GM19025 (cell line): ENCODE data around the gene RASL11B.
"Not testable (repeated sequence)": the region's sequence is repeated elsewhere in the genome, so short reads cannot be mapped to it uniquely, and the experiment has no call there.

ENCODE experiments used
- ATAC-seq: cut with Tn5 transposase; IDR thresholded peaks from one replicate; pipeline ENCODE4 v1.9.1; 2021; ENCODE audit warnings: mild to moderate bottlenecking, low read depth, moderate library complexity; ENCODE audit not compliant: unreplicated experiment

The RASL11B gene, protein sequence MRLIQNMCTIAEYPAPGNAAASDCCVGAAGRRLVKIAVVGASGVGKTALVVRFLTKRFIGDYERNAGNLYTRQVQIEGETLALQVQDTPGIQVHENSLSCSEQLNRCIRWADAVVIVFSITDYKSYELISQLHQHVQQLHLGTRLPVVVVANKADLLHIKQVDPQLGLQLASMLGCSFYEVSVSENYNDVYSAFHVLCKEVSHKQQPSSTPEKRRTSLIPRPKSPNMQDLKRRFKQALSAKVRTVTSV

DNA sequence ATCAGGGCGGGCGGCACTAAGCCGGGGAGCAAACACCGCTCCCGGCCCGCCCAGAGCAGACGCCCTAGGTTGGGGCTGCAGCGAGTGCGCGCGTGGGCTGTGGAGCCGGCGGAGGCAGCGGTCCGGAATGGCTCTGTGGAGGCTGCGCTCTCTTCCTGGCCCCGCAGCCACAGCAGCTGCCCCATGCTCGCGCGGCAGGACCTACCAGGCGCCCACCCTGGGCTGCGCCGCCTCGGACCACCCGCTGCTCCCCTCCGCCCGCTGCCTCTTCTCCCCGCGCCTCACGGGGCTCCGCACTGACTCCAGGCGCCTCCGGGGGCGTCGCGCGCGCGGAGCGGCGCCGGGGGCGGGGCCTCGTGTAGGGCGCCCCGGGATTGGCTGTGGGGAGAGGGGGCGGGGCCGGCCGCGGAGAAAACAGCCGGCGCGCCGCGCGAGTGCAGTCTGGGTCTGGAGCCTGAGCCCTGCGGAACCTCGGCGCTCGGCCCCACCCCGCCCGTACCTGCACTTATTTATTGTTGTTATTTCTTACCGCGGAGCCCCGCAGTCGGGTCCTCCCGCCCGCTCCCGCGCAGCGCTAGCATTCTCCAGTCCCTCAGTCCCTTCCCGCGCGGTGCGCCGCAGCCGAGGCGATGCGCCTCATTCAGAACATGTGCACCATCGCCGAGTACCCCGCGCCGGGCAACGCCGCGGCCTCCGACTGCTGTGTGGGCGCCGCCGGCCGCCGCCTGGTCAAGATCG lies at the start of gene RASL11B:
TSS of gene RASL11B (plus strand) at position 439 of the 738 bp plus-strand sequence. CDS start at position 630, 191 bp downstream.
- ATAC-seq = peak; percentile 99

DNA sequence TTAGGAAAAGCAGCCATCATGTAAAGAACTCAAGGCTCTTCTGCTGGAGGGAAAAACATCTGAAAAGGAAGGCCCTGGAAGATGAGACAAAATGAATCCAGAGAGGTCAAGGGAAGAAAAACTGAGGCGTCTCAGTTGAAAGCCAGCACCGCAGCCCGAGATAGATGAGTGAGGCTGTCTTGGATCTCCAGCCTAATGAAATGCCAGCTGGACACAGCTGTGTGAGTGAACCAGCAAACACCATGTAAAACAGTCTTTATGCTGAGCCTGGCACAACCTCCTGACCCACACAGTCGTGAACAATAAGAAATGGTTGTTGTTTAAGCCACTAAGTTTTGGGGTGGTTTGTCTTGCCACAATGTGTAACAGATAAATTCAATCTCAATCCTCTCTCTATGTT lies 48.6 kb upstream of the RASL11B start:
- ATAC-seq = no peak

DNA sequence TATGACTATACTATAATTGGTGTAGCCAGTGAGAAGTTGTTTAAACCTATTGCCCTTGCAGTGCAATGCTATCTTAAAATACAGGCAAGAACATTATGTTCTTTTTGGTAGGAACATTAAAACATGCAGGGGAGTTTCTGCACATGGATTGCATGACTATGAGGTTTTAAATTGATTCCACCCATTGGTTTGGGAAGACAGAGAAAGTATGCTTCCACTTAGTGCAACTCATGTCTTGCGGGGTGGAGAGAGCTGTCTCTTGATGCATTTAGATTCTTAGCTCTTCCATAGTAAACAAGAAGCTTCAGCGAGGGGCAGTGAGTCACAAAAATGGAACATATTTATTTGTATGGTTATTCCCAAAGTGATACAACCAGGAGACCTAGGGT lies 39.5 kb upstream of the RASL11B start:
- ATAC-seq = no peak

DNA sequence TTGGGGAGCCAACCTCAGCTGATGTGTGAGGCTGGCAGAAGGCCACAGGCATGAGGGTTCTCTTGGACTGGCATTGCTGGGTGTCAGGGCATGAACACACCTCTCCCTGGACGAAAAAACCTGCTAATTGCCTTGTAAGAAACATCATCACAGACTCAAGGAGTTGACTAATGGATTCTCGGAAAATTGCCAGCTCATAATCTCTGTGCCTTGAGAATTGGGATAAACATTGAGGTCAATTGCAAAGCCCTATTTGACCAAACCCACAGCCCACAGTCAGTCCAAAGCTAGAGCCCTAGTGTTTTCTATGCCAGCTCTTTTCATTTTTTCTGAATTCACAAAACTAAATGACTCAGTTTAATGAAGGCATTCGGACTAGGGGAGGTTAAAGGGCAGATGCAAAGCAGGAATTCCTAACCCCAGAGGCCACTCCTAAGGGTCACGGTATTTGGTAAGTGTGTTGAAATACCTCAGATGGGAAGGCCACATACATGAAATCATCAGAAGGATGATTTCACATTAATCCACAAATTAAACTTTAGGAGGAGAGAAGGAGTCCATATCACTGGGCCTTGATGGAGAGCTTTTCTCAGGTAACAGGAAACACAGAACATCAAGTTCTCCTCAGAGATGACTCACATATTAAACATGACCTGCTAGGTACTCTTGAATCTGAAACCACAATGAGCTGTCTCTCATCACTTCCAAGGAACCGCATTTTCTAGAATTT lies 39.0 kb upstream of the RASL11B start:
- ATAC-seq = no peak

DNA sequence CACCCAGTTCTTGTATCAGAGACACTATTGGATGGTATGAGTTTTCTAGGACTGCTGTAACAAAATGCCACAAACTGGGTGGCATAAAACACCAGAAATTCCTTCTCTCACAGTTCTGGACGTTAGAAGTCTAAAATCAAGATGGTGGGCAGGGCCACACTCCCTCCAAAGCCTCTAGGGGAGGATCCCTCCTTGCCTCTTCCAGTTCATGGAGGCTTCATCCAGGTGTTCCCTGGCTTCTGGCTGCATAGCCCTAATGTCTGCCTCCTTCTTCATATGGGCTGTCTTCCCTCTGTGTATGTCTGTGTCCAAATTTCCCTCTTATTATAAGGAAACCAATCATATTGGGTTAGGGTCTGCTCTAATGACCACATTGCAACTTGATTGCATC lies 38.4 kb upstream of the RASL11B start:
- ATAC-seq = no peak

DNA sequence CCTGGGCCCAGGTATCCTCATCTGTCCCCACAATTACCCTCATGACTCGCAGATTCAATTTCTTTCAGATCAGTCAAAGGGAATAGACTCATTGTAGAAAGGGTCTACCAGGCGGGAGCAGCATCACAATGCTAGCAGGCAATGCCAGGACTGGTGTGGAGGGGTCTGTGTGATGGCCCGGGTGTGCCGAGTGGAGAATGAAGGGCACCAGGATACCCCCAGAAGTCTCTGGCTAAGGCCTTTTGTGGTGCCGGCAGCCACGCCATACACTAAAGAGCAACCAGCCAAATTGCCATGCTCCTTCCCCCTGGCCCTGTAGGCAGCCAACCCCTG lies 37.9 kb upstream of the RASL11B start:
- no peak for ATAC-seq

DNA sequence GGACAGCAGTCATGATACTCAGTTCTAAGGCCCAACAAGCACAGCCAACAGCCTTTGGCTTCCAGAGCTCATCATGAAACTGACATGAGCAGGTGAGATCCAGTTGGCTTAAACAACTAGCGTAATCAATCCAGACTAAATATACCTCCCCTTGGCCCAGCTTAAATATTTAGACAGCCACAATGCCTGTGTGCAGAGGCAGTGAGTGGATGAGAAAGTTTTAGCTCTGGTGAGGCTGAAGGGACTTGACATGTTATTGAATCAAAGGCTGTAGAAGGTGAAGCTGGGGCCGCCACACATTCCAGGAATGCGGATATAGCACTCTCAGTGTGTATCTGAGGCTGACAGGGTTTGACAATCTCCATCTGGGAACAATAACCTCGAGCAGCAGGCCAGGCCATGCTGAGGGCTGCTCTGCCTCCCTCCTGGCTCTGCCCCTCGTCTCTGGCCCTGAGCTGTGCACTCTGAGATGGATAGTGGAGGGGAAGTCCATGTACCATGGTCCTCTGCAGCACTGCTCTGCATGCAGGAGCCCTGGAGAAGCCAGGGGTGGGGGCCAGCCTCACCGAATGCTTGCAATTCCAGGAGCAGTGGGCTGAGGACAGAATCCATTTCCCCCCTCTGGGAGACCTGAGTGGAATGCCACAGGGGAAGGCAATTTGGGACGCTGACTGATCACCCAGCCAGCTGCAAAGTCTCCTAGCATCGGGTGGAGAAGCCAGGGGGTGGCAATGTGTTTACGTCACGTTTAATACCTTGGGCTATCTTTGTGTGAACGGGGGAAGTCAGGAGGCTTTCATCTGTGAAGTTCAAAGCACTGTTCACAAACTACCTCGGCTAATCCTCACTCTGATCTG lies 37.3 kb upstream of the RASL11B start:
- no peak for ATAC-seq

DNA sequence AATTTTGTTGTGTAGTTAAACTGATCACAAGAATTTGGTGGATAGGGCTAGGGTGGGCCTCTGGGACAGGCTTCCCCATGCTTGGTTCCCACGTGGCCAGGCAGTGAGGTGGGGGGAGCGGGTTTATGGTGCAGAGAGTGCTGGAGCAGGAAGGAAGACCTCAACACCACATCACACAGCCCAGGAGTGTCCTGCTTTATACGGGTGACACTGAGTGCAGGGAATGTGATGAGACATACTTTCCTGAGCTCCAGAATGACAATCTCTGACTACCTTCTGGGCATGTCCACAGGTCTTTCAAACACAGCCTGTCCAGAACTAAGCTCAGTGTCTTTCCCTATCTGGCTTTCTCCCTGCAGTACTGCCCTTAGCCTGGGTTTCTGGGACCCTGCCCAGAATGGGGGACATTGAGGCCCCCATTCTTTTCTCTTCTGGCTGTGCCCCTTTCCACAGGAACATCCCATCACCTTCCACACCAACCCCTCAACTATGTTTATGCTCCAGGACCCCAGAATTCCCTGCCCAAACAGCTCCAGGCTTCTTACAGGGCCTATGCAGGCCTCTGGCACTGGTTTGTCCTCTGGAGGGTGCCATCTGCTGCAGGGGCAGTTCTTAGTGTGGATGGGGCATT lies 36.5 kb upstream of the RASL11B start:
- ATAC-seq = no peak

DNA sequence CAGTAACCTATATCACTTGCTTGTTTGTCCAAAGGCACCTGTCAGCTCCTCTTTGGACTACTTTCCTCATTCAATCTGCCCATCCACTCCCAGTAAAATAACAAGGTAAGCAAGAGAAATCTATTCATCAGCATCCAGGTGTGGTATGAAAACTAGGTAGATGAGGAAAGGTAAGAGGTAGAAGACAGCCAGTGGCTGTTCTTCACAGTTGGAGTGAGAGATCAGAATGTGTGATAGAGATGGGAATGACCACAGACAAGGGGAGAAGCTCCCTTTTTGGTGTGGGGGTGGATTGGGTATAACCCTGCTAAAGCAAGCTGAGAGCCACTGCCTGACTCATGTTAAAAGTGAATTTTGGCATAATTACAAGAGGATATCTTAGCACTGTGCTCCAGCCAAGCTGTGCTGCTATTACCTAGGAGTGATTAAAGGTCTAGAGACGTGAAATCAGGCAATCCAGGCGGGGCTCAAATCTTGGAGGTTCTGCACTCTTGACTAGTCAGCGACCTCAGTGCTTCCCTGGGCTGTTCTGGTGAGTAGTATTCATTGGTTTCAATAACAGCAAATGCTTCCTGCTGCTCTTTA lies 28.1 kb upstream of the RASL11B start:
- ATAC-seq = no peak

DNA sequence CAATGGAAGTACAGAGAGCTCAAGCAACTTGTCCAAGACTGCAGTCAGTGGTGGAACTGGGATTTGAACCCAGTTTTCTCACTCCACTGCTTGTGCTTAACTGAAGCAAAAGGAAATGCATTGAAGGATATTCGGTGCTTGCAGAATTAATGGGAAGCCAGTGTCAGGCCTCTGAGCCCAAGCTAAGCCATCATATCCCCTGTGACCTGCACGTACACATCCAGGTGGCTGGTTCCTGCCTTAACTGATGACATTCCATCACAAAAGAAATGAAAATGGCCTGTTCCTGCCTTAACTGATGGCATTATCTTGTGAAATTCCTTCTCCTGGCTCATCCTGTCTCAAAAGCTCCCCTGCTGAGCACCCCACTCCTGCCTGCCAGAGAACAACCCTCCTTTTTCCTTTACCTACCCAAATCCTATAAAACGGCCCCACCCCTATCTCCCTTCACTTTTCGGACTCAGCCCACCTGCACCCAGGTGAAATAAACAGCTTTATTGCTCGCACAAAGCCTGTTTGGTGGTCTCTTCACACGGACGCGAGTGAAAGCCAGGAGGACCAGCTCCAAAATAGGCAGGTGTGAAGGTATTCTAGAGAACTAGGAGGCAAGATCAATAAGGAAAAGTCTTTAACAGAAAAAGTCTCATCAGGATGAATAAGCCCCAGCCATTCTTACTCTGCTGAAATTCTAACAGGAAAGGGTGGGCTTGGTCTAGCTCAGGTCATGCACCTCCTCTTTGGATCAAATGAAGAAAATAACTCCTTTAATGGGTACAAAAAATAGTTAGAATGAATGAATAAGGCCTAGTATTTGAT lies 27.3 kb upstream of the RASL11B start:
- not testable (repeated sequence) for ATAC-seq

DNA sequence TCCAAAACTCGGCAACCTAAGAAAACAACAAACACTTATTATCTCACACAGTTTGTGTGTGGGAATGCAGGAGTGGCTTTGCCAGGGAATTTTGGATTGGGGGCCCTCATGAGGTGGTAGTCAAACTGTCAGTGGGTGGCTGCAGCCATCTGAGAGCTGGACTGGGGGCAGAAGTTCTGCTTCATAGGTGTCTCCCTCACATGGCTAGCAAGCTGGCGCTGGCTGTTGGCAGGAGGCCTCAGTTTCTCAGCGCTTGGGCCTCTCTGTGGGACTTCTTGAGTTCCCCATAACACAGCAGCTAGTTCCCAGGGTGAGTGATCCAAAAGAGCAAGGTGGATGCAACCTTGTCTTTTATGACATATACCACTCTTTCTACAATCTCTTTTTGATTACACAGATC lies 26.0 kb upstream of the RASL11B start:
- ATAC-seq = no peak

DNA sequence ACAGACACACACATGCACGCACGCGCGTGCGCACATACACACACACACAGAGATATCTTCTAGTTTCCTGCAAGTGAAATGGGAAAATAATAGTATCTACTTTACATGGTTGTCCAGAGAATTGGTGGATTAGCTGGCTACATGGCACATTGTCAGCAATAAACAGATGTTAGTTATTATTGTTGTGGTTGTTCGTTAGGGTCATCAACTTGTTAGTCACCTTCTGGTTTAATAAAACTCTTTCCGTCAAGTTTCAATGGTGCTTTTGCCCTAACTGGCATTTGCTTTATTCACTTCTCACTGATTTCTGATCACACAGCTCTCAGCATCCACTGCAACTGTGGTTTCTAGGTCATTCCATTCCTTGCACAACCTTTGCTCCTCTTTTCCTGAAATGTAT lies 25.4 kb upstream of the RASL11B start:
- no peak for ATAC-seq

DNA sequence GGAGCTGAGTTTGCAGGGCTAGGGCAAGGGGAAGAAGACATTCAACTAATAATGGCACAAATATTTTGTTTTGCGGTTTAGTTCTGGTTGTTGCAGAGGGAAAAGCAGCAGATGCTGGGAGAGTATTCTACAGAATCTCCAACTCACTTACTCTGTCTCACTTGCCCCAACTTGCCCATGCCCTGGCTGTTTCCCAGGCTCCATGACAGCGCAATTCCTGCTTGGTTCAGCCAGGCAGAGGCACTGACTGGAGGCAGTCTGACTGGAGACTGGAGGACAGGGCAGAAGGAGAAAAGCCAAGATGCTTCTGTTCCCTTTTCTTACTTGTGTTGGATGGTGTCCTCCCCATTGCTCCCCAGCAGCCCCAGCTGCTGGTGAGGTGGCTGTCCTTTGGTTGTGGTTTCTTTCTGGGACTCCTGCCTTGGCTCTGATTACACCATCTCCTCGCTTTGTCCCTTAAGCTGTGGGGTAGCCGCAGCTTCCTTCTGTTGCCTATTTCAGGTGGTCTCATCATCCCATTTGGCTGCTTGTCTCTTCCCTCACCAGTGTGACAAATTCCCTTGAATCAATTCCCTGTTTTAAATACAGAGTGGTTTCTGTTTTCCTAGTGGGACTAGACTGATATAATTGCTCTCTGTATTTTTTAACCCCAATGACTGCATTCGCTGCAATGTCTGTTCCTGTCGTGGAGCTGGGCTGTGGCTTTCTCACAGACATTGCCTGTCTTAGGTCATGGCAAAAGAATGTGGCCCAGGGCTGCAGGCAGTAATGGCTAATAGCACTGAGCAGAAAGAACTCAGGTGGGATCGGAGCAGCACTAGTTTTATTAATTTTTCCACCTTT lies 24.2 kb upstream of the RASL11B start:
- no peak for ATAC-seq

DNA sequence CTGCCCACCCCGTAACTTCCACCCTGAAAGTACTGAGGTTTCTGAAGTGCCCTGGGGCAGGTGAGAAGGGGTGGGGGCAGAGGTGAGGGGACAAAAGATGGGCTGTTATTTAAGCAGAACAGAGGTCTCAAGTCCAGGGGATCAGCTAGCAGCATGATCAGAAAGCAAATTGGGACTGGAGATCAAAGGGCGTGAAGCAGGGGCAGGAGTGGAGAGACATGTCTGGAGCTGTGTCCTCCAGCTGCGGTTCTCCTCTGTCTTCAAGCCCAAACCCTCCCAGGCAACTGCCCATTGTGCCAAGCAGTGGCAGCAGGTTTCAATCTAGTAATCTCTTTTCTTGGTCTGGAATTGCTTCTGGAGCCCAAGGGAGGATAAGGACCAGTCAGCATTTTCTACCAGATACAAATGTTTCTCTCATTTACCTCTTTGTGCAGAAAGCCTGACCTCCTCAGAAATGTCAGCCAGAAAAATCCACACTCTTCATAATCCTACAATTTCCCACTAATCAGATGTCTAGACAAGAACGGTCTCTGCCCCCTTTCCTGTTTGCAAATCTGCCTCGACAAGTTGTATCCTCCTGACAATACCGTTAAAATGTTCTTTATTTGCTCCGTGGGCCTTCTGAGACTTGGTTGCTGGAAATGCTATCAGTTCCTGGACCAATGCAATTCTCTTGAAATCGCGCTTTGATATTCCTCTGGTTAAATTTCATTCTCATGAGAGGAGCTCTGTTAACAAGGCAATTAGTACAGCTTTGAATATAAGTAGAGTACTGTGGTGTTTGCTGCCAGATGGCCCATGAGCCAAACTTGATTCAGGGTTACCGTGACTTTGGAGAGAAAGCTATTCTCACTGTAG lies 23.2 kb upstream of the RASL11B start:
- ATAC-seq = no peak

DNA sequence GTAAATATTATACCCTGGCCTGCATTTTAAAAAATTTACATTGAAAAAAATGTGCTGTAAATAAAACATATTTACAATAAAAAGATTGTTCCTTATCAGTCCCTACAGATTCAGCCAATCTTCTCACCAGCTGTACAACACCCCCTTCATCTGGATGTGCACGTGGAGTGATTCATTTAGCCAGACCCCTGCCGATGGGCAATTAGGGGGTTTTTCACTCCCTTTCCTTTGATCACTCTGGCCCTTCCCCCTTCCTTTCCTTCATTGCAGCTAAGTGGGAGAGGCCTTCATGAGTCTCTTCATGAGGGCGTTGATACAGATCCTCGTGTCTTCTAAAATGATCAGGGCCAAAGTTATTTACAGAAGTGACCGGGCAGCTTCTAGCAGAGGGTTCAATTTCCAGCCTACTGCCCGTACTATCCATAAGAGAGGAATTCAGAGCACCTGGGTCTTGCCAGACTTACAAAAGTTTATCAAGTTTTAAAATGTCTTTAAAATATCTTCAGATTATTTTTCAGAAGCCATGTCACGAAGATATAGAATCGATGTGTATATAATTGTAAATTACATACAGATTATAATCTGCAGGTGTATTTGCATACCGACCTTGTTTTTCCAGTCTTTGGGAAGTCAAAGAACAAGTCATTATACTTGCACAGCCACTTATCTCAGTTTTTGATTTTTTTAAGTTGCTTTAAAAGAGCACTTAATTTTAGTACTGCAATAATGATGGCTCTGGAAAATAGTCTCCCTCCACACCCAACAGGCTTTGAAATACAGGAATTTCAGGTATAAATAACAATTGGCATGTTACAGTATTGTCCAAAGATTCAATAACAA lies 21.4 kb upstream of the RASL11B start:
- no peak for ATAC-seq

DNA sequence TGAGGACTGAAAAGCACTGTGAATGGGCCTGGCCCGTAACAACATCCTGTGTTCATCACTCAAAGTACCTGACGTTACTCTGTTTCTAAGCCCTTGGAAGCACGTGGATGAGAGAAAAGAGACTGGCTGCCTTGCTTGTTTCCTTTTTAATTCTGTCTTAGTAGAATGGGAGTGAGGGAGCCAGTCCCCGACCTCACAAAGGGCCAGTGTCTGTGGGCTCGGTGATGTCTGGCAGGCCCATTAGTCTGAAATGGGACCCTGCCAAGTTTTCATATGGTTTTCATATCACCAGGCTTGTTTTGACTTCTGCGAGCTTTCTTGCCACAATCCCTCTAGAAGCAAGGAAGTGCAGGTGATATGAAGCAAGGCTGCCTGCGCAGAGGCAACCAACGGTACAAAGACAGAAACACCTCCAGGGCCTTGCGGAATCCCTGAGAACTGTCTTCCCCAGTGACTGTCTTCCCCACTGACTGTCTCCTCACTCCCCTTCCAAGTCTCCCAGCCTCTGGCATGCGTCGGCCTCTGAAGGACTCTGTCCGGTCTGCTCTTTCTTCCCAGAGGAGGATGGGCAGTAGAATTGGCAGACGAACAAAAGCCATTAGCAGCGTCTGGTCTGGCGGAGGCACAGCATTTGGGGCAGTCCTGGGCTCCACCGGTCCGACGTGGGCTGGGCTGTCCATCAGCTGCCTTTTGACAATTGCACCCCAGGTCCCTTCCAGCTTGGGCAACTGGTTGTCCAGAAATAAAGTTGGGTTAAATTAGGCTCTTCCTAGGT lies 20.2 kb upstream of the RASL11B start:
- no peak for ATAC-seq
